GM23338 (cell line): ENCODE results near the gene TBX2.

Experiments
- CREB1 ChIP-seq: fragments of 250-450 bp; sonication (Bioruptor Pico); IDR thresholded peaks from 2 replicates; pipeline ENCODE4 v1.5.0; 2020; ENCODE audit warnings: low read depth, mild to moderate bottlenecking, moderate library complexity
- EZH2 ChIP-seq: fragments of 200-600 bp; sonication (generic); IDR thresholded peaks from one replicate; pipeline ENCODE4 v1.8.0; 2017; ENCODE audit warnings: antibody characterized with exemption, mild to moderate bottlenecking, low read depth; ENCODE audit not compliant: unreplicated experiment
- EZH2phosphoT487 ChIP-seq: fragments of 200-600 bp; sonication (generic); IDR thresholded peaks from one replicate; pipeline ENCODE4 v1.8.1; 2018; ENCODE audit warnings: antibody characterized with exemption; ENCODE audit not compliant: unreplicated experiment
- JUNB ChIP-seq: IDR thresholded peaks from one replicate; pipeline ENCODE4 v1.6.1; 2016; ENCODE audit warnings: antibody characterized with exemption; ENCODE audit not compliant: unreplicated experiment
- NANOG ChIP-seq: IDR thresholded peaks from 2 replicates; pipeline ENCODE4 v1.6.1; 2016; ENCODE audit warnings: antibody characterized with exemption, borderline replicate concordance
- POLR2AphosphoS5 ChIP-seq: IDR thresholded peaks from 2 replicates; pipeline ENCODE4 v1.6.1; 2016; ENCODE audit warnings: antibody characterized with exemption, low read depth
- STAT1 ChIP-seq: IDR thresholded peaks from one replicate; pipeline ENCODE4 v1.6.1; 2016; ENCODE audit warnings: antibody characterized with exemption; ENCODE audit not compliant: unreplicated experiment
- ZNF114 ChIP-seq: fragments of 250-450 bp; sonication (Bioruptor Pico); IDR thresholded peaks from 2 replicates; pipeline ENCODE4 v1.5.0; 2020; ENCODE audit warnings: mild to moderate bottlenecking, moderate library complexity
- ZNF331 ChIP-seq: fragments of 250-450 bp; sonication (Bioruptor Pico); IDR thresholded peaks from 2 replicates; pipeline ENCODE4 v1.5.0; 2020; ENCODE audit warnings: low read depth, mild to moderate bottlenecking, moderate library complexity
- TF ChIP-seq, protein P1 (sequence below), 2 experiments: fragments of 200-600 bp in 1 of 2; sonication (generic) in 1 of 2; conservative IDR thresholded peaks; 2 replicates each; pipeline versions ENCODE4 v1.5.1 to v1.6.1; 2016 to 2017; ENCODE audit warnings: antibody characterized with exemption in 2 of 2, low read depth in 2 of 2, mild to moderate bottlenecking in 2 of 2, moderate library complexity in 1 of 2
- TF ChIP-seq, protein P2 (sequence below): IDR thresholded peaks from one replicate; pipeline ENCODE4 v1.6.1; 2018; ENCODE audit warnings: antibody characterized with exemption; ENCODE audit not compliant: unreplicated experiment
- TF ChIP-seq, protein P3 (sequence below): IDR thresholded peaks from 2 replicates; pipeline ENCODE4 v1.6.1; 2016; ENCODE audit warnings: antibody characterized with exemption

- no peak for TF ChIP-seq POLR2AphosphoS5
- TF ChIP-seq, protein P1, sequence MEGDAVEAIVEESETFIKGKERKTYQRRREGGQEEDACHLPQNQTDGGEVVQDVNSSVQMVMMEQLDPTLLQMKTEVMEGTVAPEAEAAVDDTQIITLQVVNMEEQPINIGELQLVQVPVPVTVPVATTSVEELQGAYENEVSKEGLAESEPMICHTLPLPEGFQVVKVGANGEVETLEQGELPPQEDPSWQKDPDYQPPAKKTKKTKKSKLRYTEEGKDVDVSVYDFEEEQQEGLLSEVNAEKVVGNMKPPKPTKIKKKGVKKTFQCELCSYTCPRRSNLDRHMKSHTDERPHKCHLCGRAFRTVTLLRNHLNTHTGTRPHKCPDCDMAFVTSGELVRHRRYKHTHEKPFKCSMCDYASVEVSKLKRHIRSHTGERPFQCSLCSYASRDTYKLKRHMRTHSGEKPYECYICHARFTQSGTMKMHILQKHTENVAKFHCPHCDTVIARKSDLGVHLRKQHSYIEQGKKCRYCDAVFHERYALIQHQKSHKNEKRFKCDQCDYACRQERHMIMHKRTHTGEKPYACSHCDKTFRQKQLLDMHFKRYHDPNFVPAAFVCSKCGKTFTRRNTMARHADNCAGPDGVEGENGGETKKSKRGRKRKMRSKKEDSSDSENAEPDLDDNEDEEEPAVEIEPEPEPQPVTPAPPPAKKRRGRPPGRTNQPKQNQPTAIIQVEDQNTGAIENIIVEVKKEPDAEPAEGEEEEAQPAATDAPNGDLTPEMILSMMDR (conservative IDR thresholded peaks at IDR 0.05; ENCODE audit: low read depth in 2 of 2), result no peak
- TF ChIP-seq ZNF331 (CRISPR knock-in tag), result no peak
- TF ChIP-seq EZH2phosphoT487, result no peak
- TF ChIP-seq, protein P2, sequence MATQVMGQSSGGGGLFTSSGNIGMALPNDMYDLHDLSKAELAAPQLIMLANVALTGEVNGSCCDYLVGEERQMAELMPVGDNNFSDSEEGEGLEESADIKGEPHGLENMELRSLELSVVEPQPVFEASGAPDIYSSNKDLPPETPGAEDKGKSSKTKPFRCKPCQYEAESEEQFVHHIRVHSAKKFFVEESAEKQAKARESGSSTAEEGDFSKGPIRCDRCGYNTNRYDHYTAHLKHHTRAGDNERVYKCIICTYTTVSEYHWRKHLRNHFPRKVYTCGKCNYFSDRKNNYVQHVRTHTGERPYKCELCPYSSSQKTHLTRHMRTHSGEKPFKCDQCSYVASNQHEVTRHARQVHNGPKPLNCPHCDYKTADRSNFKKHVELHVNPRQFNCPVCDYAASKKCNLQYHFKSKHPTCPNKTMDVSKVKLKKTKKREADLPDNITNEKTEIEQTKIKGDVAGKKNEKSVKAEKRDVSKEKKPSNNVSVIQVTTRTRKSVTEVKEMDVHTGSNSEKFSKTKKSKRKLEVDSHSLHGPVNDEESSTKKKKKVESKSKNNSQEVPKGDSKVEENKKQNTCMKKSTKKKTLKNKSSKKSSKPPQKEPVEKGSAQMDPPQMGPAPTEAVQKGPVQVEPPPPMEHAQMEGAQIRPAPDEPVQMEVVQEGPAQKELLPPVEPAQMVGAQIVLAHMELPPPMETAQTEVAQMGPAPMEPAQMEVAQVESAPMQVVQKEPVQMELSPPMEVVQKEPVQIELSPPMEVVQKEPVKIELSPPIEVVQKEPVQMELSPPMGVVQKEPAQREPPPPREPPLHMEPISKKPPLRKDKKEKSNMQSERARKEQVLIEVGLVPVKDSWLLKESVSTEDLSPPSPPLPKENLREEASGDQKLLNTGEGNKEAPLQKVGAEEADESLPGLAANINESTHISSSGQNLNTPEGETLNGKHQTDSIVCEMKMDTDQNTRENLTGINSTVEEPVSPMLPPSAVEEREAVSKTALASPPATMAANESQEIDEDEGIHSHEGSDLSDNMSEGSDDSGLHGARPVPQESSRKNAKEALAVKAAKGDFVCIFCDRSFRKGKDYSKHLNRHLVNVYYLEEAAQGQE, result no peak
- no peak for TF ChIP-seq EZH2
- TF ChIP-seq CREB1 (CRISPR knock-in tag), result no peak
- no peak for TF ChIP-seq ZNF114 (CRISPR knock-in tag)
- no peak for TF ChIP-seq JUNB
- TF ChIP-seq, protein P3, sequence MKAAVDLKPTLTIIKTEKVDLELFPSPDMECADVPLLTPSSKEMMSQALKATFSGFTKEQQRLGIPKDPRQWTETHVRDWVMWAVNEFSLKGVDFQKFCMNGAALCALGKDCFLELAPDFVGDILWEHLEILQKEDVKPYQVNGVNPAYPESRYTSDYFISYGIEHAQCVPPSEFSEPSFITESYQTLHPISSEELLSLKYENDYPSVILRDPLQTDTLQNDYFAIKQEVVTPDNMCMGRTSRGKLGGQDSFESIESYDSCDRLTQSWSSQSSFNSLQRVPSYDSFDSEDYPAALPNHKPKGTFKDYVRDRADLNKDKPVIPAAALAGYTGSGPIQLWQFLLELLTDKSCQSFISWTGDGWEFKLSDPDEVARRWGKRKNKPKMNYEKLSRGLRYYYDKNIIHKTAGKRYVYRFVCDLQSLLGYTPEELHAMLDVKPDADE, result no peak
- no peak for TF ChIP-seq STAT1
- TF ChIP-seq NANOG, result no peak
These were observed 39.2 kb upstream of the TBX2 start for GRCh38 chr17:61360318-61360943.
